HEK293T (cell line): ENCODE measurements around the gene SART1.
A peak's percentile ranks its signal among the peaks of the same experiment; 100 is the strongest.

ENCODE experiments used
- CTCF ChIA-PET: fragments of 350-600 bp; formaldehyde crosslinking; extraction: SDS; loops from one replicate; lab custom pipeline; 2021; ENCODE audit warnings: antibody characterized with exemption, inconsistent platforms; lab: Yijun Ruan, JAX
- POLR2A ChIA-PET: fragments of 350-600 bp; formaldehyde crosslinking; extraction: SDS; loops from one replicate; lab custom pipeline; 2020; ENCODE audit warnings: antibody characterized with exemption, inconsistent platforms; lab: Yijun Ruan, JAX
- DNase-seq: peaks from one replicate; pipeline ENCODE4 v3.0.0; 2012; ENCODE audit warnings: mixed read lengths; ENCODE audit errors: extremely low spot score
- ARNT ChIP-seq: fragments of 450-650 bp; IDR thresholded peaks from 2 replicates; pipeline ENCODE4 v1.6.1; 2017; ENCODE audit warnings: mild to moderate bottlenecking
- BHLHE40 ChIP-seq: fragments of 450-650 bp; IDR thresholded peaks from 2 replicates; pipeline ENCODE4 v1.6.1; 2016; ENCODE audit warnings: mild to moderate bottlenecking, moderate library complexity, borderline replicate concordance
- CTBP1 ChIP-seq: fragments of 450-650 bp; IDR thresholded peaks from 2 replicates; pipeline ENCODE4 v1.6.1; 2016; ENCODE audit warnings: borderline replicate concordance
- ELF4 ChIP-seq: fragments of 450-650 bp; IDR thresholded peaks from 2 replicates; pipeline ENCODE4 v1.6.1; 2017; ENCODE audit warnings: antibody characterized with exemption
- FOXA1 ChIP-seq: fragments of 450-650 bp; IDR thresholded peaks from 2 replicates; pipeline ENCODE4 v1.6.1; 2016; ENCODE audit warnings: mild to moderate bottlenecking
- FOXK2 ChIP-seq: fragments of 450-650 bp; IDR thresholded peaks from 2 replicates; pipeline ENCODE4 v1.6.1; 2016; ENCODE audit warnings: mild to moderate bottlenecking
- FOXM1 ChIP-seq: fragments of 450-650 bp; IDR thresholded peaks from 2 replicates; pipeline ENCODE4 v1.6.1; 2017; ENCODE audit warnings: mild to moderate bottlenecking, borderline replicate concordance
- HDGF ChIP-seq: fragments of 450-650 bp; IDR thresholded peaks from 2 replicates; pipeline ENCODE4 v1.6.1; 2017; ENCODE audit warnings: antibody characterized with exemption, borderline replicate concordance
- L3MBTL2 ChIP-seq: fragments of 450-650 bp; conservative IDR thresholded peaks from 2 replicates; pipeline ENCODE4 v1.6.1; 2016; ENCODE audit warnings: mild to moderate bottlenecking
- LEF1 ChIP-seq: fragments of 450-650 bp; IDR thresholded peaks from 2 replicates; pipeline ENCODE4 v1.6.1; 2017; ENCODE audit warnings: mild to moderate bottlenecking, borderline replicate concordance
- NFRKB ChIP-seq: fragments of 450-650 bp; IDR thresholded peaks from 2 replicates; pipeline ENCODE4 v1.6.1; 2016; ENCODE audit warnings: mild to moderate bottlenecking, moderate library complexity
- PKNOX1 ChIP-seq: fragments of 450-650 bp; IDR thresholded peaks from 2 replicates; pipeline ENCODE4 v1.6.1; 2016
- SP1 ChIP-seq: fragments of 450-650 bp; IDR thresholded peaks from 2 replicates; pipeline ENCODE4 v1.6.1; 2017
- SUZ12 ChIP-seq: fragments of 450-650 bp; IDR thresholded peaks from 2 replicates; pipeline ENCODE4 v1.6.1; 2016; ENCODE audit warnings: mild to moderate bottlenecking
- TARDBP ChIP-seq: fragments of 450-650 bp; IDR thresholded peaks from 2 replicates; pipeline ENCODE4 v1.6.1; 2016
- ZNF384 ChIP-seq: fragments of 450-650 bp; IDR thresholded peaks from 2 replicates; pipeline ENCODE4 v1.6.1; 2016

Gene SART1

GRCh38 chr11:65931773-65932557 lies 29.6 kb upstream of the SART1 start:
- ChIA-PET POLR2A (interaction anchor here (0.8 to 1.5 kb wide), 2 partner anchors 9 to 44 kb away, joined by 3 to 4 read pairs; partner anchors contain the start of gene FIBP), CTCF (interaction anchor here (0.7 to 1.4 kb wide), 2 partner anchors 31 to 43 kb away, joined by 3 to 6 read pairs; partner anchors contain the start of gene FIBP)
- TF ChIP-seq NFRKB (no peak), ELF4 (no peak), CTBP1 (no peak), ARNT (no peak), LEF1 (no peak), FOXA1 (no peak), TARDBP (no peak), FOXM1 (no peak), SP1 (no peak), HDGF (no peak), L3MBTL2 (no peak), SUZ12 (no peak), PKNOX1 (no peak), BHLHE40 (no peak), FOXK2 (no peak), ZNF384 (no peak)
- DNase-seq, result no peak

- ChIA-PET CTCF (interaction anchor here (0.7 to 1.4 kb wide), 2 partner anchors 32 to 44 kb away, joined by 3 to 6 read pairs; partner anchors contain the start of gene FIBP), POLR2A (interaction anchor here (1.1 to 1.5 kb wide), 3 partner anchors 42 to 73 kb away, joined by 3 to 4 read pairs (median 3); partner anchors contain the start of genes CCDC85B, FIBP and MUS81)
- peak; percentile 57 for DNase-seq
- TF ChIP-seq L3MBTL2 (peak; percentile 41; the same call in 1 of the 2 replicates), FOXM1 (no peak)
Observed at GRCh38 chr11:65932558-65932919, 29.0 kb upstream of the SART1 start.

GRCh38 chr11:65934014-65934413 lies 27.5 kb upstream of the SART1 start:
- TF ChIP-seq ARNT (no peak), FOXM1 (no peak), ZNF384 (peak; percentile 46; the same call in 1 of the 2 replicates)
- CTCF ChIA-PET, result no interaction called here
- no peak for DNase-seq
- POLR2A ChIA-PET, result no interaction called here

- ChIA-PET CTCF (interaction anchor here (0.8 kb wide), 1 partner anchor 45 kb away, joined by 3 read pairs; no protein-coding TSS in a partner anchor), POLR2A (interaction anchor here (1.7 kb wide), 1 partner anchor 47 kb away, joined by 3 read pairs; no protein-coding TSS in a partner anchor)
- no peak for DNase-seq
- no peak for TF ChIP-seq CTBP1
- TF ChIP-seq NFRKB, result no peak
- no peak for TF ChIP-seq ZNF384
Observed at GRCh38 chr11:65937766-65938165, 23.8 kb upstream of the SART1 start.

GRCh38 chr11:65941720-65942310 lies 19.7 kb upstream of the SART1 start:
- ChIA-PET POLR2A (no interaction called here), CTCF (no interaction called here)
- no peak for TF ChIP-seq ARNT
- no peak for TF ChIP-seq TARDBP
- no peak for TF ChIP-seq L3MBTL2
- TF ChIP-seq CTBP1, result no peak
- TF ChIP-seq SP1, result no peak
- TF ChIP-seq ELF4, result no peak
- no peak for TF ChIP-seq FOXK2
- no peak for TF ChIP-seq HDGF
- TF ChIP-seq SUZ12, result no peak
- no peak for TF ChIP-seq NFRKB
- TF ChIP-seq ZNF384, result no peak
- no peak for TF ChIP-seq PKNOX1
- DNase-seq, result no peak

GRCh38 chr11:65942531-65942930 lies 19.0 kb upstream of the SART1 start:
- no peak for TF ChIP-seq BHLHE40
- TF ChIP-seq FOXA1, result no peak
- TF ChIP-seq HDGF, result no peak
- no peak for DNase-seq
- CTCF ChIA-PET, result no interaction called here
- POLR2A ChIA-PET, result no interaction called here

GRCh38 chr11:65944191-65944590 lies 17.3 kb upstream of the SART1 start:
- ChIA-PET POLR2A (no interaction called here), CTCF (interaction anchor here (0.7 kb wide), 1 partner anchor 60 kb away, joined by 3 read pairs; no protein-coding TSS in a partner anchor)
- DNase-seq, result no peak
- no peak for TF ChIP-seq FOXK2
- no peak for TF ChIP-seq ZNF384

- POLR2A ChIA-PET, result no interaction called here
- no peak for DNase-seq
- no peak for TF ChIP-seq ARNT
- TF ChIP-seq NFRKB, result no peak
- no peak for TF ChIP-seq SP1
- no peak for TF ChIP-seq PKNOX1
- TF ChIP-seq FOXM1, result no peak
- TF ChIP-seq TARDBP, result no peak
- no peak for TF ChIP-seq FOXA1
- no peak for TF ChIP-seq FOXK2
- TF ChIP-seq SUZ12, result no peak
- TF ChIP-seq CTBP1, result no peak
- TF ChIP-seq LEF1, result no peak
- CTCF ChIA-PET, result no interaction called here
Observed at GRCh38 chr11:65944767-65945166, 16.8 kb upstream of the SART1 start.
